ENCODE measurements around the gene EXOC4. TPM values are rescaled to one million over a fixed set of nuclear protein-coding genes. Genes with fewer than 3 reads are reported as not detected.

The EXOC4 gene
- total and polyA plus RNA-seq, 2 donors from 2014 or later: 22.8 to 78.7 TPM

DNA sequence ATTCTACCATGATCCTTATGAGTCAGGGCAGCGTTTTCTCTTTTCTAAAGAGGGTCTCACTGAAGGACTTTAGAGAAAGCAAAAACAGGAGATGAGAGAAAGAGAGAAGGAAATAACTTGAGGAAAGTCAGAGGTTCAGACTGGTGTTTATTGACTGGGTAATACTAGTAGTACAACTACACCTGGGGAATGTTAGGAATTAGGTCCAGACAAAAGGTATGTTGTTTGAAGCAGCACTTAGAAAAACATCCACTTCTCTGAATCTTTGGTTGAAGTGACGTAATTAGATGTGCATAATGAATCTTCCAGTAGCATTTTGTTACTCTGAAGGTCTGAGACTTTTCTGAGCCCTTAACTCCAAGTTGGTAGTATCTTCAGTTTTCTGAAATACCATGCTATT, 494.0 kb downstream of the EXOC4 start:
- H3K36me3 ChIP-seq (ENCODE audit: control insufficient read depth in 2 of 3, insufficient read depth in 3 of 3, low read length in 3 of 3): no peaks in the 10 kb centered on the region
- no peak overlapping the region for H3K27ac ChIP-seq (ENCODE audit: low read depth in 2 of 2, low read length in 2 of 2)
- H3K27me3 ChIP-seq (ENCODE audit: control insufficient read depth, insufficient read depth, low read length): no peaks in the 10 kb centered on the region
- FAIRE-seq (no peak), DNase-seq (peak in 1 of 5 donors; percentile 23)
- TF ChIP-seq, protein P1, sequence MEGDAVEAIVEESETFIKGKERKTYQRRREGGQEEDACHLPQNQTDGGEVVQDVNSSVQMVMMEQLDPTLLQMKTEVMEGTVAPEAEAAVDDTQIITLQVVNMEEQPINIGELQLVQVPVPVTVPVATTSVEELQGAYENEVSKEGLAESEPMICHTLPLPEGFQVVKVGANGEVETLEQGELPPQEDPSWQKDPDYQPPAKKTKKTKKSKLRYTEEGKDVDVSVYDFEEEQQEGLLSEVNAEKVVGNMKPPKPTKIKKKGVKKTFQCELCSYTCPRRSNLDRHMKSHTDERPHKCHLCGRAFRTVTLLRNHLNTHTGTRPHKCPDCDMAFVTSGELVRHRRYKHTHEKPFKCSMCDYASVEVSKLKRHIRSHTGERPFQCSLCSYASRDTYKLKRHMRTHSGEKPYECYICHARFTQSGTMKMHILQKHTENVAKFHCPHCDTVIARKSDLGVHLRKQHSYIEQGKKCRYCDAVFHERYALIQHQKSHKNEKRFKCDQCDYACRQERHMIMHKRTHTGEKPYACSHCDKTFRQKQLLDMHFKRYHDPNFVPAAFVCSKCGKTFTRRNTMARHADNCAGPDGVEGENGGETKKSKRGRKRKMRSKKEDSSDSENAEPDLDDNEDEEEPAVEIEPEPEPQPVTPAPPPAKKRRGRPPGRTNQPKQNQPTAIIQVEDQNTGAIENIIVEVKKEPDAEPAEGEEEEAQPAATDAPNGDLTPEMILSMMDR (IDR thresholded peaks at IDR 0.05; ENCODE audit: borderline replicate concordance, extremely low read depth, insufficient read depth): no peak
- no peaks in the 10 kb centered on the region for H3K9me3 ChIP-seq (ENCODE audit: control insufficient read depth in 2 of 3, insufficient read depth in 1 of 3, low read length in 3 of 3)
- no peaks in the 10 kb centered on the region for H3K4me1 ChIP-seq (ENCODE audit: control insufficient read depth in 2 of 3, insufficient read depth in 2 of 3, low read depth in 1 of 3, low read length in 3 of 3)
- no peak overlapping the region for H3K9ac ChIP-seq (ENCODE audit: low read length in 3 of 3)
- no peak overlapping the region for H3K4me3 ChIP-seq (ENCODE audit: low read length in 3 of 3)
- intact Hi-C loops (cut with DNase I): no loop called here

DNA sequence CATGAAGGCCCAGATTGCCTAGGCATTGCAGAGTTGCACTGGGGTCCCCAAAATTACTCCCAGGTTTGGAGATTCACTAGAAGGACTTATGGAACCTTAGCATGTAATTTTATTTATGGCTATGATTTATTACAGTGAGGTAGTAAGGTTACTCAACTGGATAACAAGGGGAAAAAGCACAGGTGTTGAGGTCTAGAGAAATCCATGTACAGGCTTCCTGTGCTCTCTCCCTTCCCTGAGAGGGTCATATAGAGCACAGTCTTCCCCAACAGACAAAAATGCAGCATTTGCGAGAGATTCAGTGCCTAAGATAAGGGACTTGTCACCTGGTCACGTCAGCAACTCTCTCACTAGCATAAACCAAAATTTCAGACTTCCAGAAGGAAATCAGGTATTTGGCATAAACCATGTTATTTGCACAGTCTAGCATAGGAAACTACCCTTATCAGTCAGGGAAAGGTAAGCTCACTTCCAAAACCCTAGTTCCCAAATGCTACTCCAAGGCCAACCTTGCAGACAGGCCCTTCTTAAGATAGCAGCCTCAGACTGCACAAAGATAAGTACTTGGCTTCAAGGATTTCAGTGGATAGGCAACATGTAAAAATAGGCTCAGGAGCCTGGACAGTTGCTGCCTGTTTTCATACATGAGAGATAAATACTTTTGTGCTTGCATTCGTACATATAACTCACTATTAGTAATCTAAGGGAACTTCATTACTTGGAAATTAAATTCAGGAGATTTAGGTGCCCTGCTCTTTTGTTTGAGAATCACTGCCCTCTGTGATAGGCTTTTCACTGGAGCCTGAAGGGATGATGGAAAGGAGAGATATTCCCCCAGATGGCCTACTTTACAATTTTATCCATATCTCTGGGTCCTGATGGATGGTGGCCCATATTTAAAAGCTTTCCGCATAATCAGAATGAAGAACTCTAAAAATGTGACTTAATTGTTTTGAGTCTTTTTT, 495.8 kb downstream of the EXOC4 start:
- no peak overlapping the region for H3K27ac ChIP-seq (ENCODE audit: low read depth in 2 of 2, low read length in 2 of 2)
- TF ChIP-seq, protein P1 (IDR thresholded peaks at IDR 0.05; ENCODE audit: borderline replicate concordance, extremely low read depth, insufficient read depth): no peak
- no peaks in the 10 kb centered on the region for H3K36me3 ChIP-seq (ENCODE audit: control insufficient read depth in 2 of 3, insufficient read depth in 3 of 3, low read length in 3 of 3)
- no peaks in the 10 kb centered on the region for H3K9me3 ChIP-seq (ENCODE audit: control insufficient read depth in 2 of 3, insufficient read depth in 1 of 3, low read length in 3 of 3)
- no peak overlapping the region for H3K9ac ChIP-seq (ENCODE audit: low read length in 3 of 3)
- no peak overlapping the region for H3K4me3 ChIP-seq (ENCODE audit: low read length in 3 of 3)
- H3K27me3 ChIP-seq (ENCODE audit: control insufficient read depth, insufficient read depth, low read length): no peaks in the 10 kb centered on the region
- H3K4me1 ChIP-seq (ENCODE audit: control insufficient read depth in 2 of 3, insufficient read depth in 2 of 3, low read depth in 1 of 3, low read length in 3 of 3): no peaks in the 10 kb centered on the region
- DNase-seq: no peak
- no peak for FAIRE-seq
- intact Hi-C loops (cut with DNase I): no loop called here

DNA sequence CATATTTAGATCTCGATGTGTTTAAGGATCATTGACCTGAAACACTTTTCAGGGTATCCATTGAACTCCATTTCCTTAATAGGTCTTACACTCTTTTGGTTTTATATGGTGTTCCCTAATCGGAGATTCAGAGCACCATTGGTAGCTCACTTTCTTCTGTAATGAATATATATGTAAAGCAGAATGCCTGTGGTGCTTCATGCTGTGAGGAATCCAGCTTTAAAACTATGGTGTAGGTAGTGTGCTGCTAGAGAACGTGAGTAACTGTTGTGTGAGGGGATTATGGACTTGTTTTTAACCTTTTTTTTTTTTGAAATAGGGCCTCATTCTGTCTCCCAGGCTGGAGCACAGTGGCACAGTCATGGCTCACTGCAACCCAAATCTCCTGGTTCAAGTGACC, 497.4 kb downstream of the EXOC4 start:
- intact Hi-C loops (cut with DNase I): no loop called here
- TF ChIP-seq, protein P1 (IDR thresholded peaks at IDR 0.05; ENCODE audit: borderline replicate concordance, extremely low read depth, insufficient read depth): no peak
- Histone ChIP-seq H3K27ac (ENCODE audit: low read depth in 2 of 2, low read length in 2 of 2) (no peak overlapping the region), H3K9ac (ENCODE audit: low read length in 3 of 3) (no peak overlapping the region), H3K4me3 (ENCODE audit: low read length in 3 of 3) (no peak overlapping the region), H3K36me3 (ENCODE audit: control insufficient read depth in 2 of 3, insufficient read depth in 3 of 3, low read length in 3 of 3) (no peaks in the 10 kb centered on the region), H3K27me3 (ENCODE audit: control insufficient read depth, insufficient read depth, low read length) (no peaks in the 10 kb centered on the region), H3K4me1 (ENCODE audit: control insufficient read depth in 2 of 3, insufficient read depth in 2 of 3, low read depth in 1 of 3, low read length in 3 of 3) (no peaks in the 10 kb centered on the region), H3K9me3 (ENCODE audit: control insufficient read depth in 2 of 3, insufficient read depth in 1 of 3, low read length in 3 of 3) (no peaks in the 10 kb centered on the region)
- FAIRE-seq (no peak), DNase-seq (no peak)

Data from kidney (tissue), 14 donors.